ENCODE data around the gene TAGLN. TPM values are rescaled to one million over a fixed set of nuclear protein-coding genes. Genes with fewer than 3 reads are reported as not detected.

Gene TAGLN
- total RNA-seq, 3 donors from 2014 or later (not counting 1 experiment from before 2014, with no cell fraction given): 8.2 to 18.0 (median 8.3) TPM

DNA sequence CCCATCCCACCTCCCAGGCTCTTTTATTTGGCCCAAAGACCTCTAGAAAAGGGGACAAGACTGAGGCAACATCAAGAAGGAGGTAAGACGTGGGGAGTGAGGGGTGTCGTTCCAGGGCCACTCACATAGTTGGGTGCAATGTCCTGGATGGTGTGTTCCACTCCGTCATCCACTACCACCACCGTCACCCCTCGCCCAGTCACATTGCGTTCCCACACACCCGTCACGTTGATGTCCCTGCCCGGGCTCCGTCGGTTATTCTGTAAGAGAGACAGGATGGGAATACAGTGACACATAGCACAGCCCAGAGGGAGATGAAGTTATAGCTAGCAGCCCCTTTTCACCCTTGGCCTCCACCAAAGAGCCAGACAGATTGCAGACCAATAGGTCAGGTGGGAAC, 28.9 kb downstream of the TAGLN start:
- Histone ChIP-seq H3K36me3 (ENCODE audit: control insufficient read depth, insufficient read depth, low read length) (peaks cover 59% of the 10 kb centered on the region), H3K4me1 (ENCODE audit: control insufficient read depth, insufficient read depth, low read length) (peaks cover 37% of the 10 kb centered on the region), H3K27me3 (ENCODE audit: control insufficient read depth, insufficient read depth, low read length) (no peaks in the 10 kb centered on the region), H3K4me3 (ENCODE audit: low read length) (no peak overlapping the region), H3K27ac (ENCODE audit: low read length) (no peak overlapping the region), H3K9me3 (ENCODE audit: control insufficient read depth, insufficient read depth, low read length) (no peaks in the 10 kb centered on the region)
- no peak for ATAC-seq
- Mint-ChIP-seq H3K27me3 (ENCODE audit: low read depth in 2 of 2) (no peaks in the 10 kb centered on the region), H3K4me3 (peak overlapping the region; percentile 35), H3K27ac (peak overlapping the region; percentile 43 to 99), H3K9me3 (no peaks in the 10 kb centered on the region), H3K36me3 (no peaks in the 10 kb centered on the region), H3K4me1 (peaks cover 37 to 63% of the 10 kb centered on the region in 2 donors)
- intact Hi-C loops (cut with micrococcal nuclease): loop anchor here (5.0 to 10.0 kb wide), 2 partner anchors 343 to 496 kb away; no protein-coding TSS in a partner anchor
- DNase-seq: no peak
- 98% methylated on average over 11 of the region's 11 CpGs for WGBS (ENCODE audit: insufficient coverage)
- TF ChIP-seq, protein P1, sequence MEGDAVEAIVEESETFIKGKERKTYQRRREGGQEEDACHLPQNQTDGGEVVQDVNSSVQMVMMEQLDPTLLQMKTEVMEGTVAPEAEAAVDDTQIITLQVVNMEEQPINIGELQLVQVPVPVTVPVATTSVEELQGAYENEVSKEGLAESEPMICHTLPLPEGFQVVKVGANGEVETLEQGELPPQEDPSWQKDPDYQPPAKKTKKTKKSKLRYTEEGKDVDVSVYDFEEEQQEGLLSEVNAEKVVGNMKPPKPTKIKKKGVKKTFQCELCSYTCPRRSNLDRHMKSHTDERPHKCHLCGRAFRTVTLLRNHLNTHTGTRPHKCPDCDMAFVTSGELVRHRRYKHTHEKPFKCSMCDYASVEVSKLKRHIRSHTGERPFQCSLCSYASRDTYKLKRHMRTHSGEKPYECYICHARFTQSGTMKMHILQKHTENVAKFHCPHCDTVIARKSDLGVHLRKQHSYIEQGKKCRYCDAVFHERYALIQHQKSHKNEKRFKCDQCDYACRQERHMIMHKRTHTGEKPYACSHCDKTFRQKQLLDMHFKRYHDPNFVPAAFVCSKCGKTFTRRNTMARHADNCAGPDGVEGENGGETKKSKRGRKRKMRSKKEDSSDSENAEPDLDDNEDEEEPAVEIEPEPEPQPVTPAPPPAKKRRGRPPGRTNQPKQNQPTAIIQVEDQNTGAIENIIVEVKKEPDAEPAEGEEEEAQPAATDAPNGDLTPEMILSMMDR (IDR thresholded peaks at IDR 0.05): no peak

DNA sequence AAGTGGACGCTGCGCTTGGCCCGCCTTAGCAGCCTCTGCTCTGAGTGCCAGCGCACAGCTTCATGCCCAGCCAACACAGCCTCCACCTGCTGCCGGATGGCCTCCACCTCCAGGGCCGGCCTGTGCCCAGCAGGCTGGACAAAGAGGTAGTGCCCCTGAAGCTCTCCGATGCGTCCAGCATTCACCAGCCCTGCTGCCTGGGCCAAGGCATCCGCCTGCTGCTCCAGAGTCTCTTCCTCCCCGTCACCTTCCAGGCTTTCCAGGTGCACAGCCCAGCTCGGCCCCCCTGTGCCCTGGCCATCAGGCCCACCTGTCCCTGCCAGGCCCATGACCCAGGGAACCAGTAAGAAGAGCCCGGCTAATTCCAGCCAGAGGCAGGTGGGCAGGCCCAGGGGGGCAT, 30.2 kb downstream of the TAGLN start:
- H3K9me3 ChIP-seq (ENCODE audit: control insufficient read depth, insufficient read depth, low read length): no peaks in the 10 kb centered on the region
- no peaks in the 10 kb centered on the region for H3K36me3 Mint-ChIP-seq
- no peak overlapping the region for H3K4me3 ChIP-seq (ENCODE audit: low read length)
- H3K27me3 ChIP-seq (ENCODE audit: control insufficient read depth, insufficient read depth, low read length): no peaks in the 10 kb centered on the region
- no peak for DNase-seq
- intact Hi-C loops (cut with micrococcal nuclease): loop anchor here (5.0 to 10.0 kb wide), 2 partner anchors 345 to 497 kb away; no protein-coding TSS in a partner anchor
- peak overlapping the region; percentile 99 for H3K27ac ChIP-seq (ENCODE audit: low read length)
- no peaks in the 10 kb centered on the region for H3K9me3 Mint-ChIP-seq
- ATAC-seq: no peak
- H3K4me3 Mint-ChIP-seq: peak overlapping the region; percentile 96
- WGBS (ENCODE audit: insufficient coverage): 98% methylated on average over 12 of the region's 12 CpGs
- H3K27ac Mint-ChIP-seq: peak overlapping the region; percentile 93 to 99
- H3K36me3 ChIP-seq (ENCODE audit: control insufficient read depth, insufficient read depth, low read length): peaks cover 46% of the 10 kb centered on the region
- H3K4me1 Mint-ChIP-seq: peaks cover 47 to 64% of the 10 kb centered on the region in 2 donors
- no peaks in the 10 kb centered on the region for H3K27me3 Mint-ChIP-seq (ENCODE audit: low read depth in 2 of 2)
- peaks cover 40% of the 10 kb centered on the region for H3K4me1 ChIP-seq (ENCODE audit: control insufficient read depth, insufficient read depth, low read length)
- TF ChIP-seq, protein P1 (IDR thresholded peaks at IDR 0.05): no peak

DNA sequence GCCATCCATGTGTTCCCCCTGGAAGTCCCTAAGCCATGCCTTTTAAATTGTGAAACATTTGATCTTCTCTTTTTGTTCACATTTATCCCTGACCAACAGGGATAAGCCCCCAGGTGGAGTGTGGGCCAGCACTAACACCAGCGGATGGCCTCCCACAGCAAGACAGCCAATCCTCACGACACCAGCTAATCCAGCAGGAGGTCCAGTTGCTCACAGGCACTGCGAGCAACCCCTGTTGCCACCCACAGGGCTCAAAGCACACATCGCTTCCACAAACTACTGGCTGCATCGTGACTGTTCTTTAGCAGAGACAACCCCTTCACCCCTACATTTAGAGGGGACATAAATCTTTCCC, 30.7 kb downstream of the TAGLN start:
- peaks cover 47 to 64% of the 10 kb centered on the region in 2 donors for H3K4me1 Mint-ChIP-seq
- H3K27ac Mint-ChIP-seq: peak overlapping the region; percentile 93 to 99
- Histone ChIP-seq H3K27me3 (ENCODE audit: control insufficient read depth, insufficient read depth, low read length) (no peaks in the 10 kb centered on the region), H3K9me3 (ENCODE audit: control insufficient read depth, insufficient read depth, low read length) (no peaks in the 10 kb centered on the region), H3K4me1 (ENCODE audit: control insufficient read depth, insufficient read depth, low read length) (peaks cover 40% of the 10 kb centered on the region), H3K27ac (ENCODE audit: low read length) (peak overlapping the region; percentile 99), H3K4me3 (ENCODE audit: low read length) (peak overlapping the region; percentile 98), H3K36me3 (ENCODE audit: control insufficient read depth, insufficient read depth, low read length) (peaks cover 41% of the 10 kb centered on the region)
- ATAC-seq (peak in 2 of 3 donors; percentile 0 to 10), DNase-seq (no peak)
- H3K4me3 Mint-ChIP-seq: peak overlapping the region; percentile 96
- no peaks in the 10 kb centered on the region for H3K9me3 Mint-ChIP-seq
- no peaks in the 10 kb centered on the region for H3K27me3 Mint-ChIP-seq (ENCODE audit: low read depth in 2 of 2)
- WGBS (ENCODE audit: insufficient coverage): 62% methylated on average over 5 of the region's 5 CpGs
- TF ChIP-seq, protein P1 (IDR thresholded peaks at IDR 0.05): no peak
- intact Hi-C loops (cut with micrococcal nuclease): loop anchor here (1.0 to 10.0 kb wide), 7 partner anchors 51 to 498 kb away; partner anchors contain the start of genes BUD13, CEP164 and PAFAH1B2
- H3K36me3 Mint-ChIP-seq: no peaks in the 10 kb centered on the region
